HepG2 (cell line): ENCODE results near the gene ABHD2. TPM values are rescaled to one million over a fixed set of nuclear protein-coding genes. Genes with fewer than 3 reads are reported as not detected.

Experiments
- BCL6 ChIP-seq: IDR thresholded peaks from 2 replicates; pipeline ENCODE4 v1.6.1; 2016; ENCODE audit warnings: missing genetic modification reagents, missing compliant biosample characterization
- KAT2B ChIP-seq: fragments of 150-350 bp; IDR thresholded peaks from 2 replicates; pipeline ENCODE4 v1.6.1; 2014; ENCODE audit warnings: low read depth, low read length, borderline replicate concordance
- MEIS2 ChIP-seq: sonication (generic); formaldehyde crosslinking; IDR thresholded peaks from 2 replicates; pipeline ENCODE4 v1.9.0; 2021; ENCODE audit warnings: mild to moderate bottlenecking, missing genetic modification reagents
- POLR2AphosphoS5 ChIP-seq: IDR thresholded peaks from 2 replicates; pipeline ENCODE4 v1.6.1; 2012; ENCODE audit warnings: low read depth, low read length
- RCOR2 ChIP-seq: IDR thresholded peaks from 2 replicates; pipeline ENCODE4 v1.6.1; 2016; ENCODE audit warnings: missing biosample characterization, missing genetic modification reagents
- SMARCC2 ChIP-seq: fragments of 450-650 bp; IDR thresholded peaks from 2 replicates; pipeline ENCODE4 v1.6.1; 2017; ENCODE audit warnings: antibody characterized with exemption, mild to moderate bottlenecking
- SPEN ChIP-seq: sonication (generic); formaldehyde crosslinking; IDR thresholded peaks from 2 replicates; pipeline ENCODE4 v1.5.1; 2020; ENCODE audit warnings: low read depth, mild to moderate bottlenecking, missing genetic modification reagents
- ZNF224 ChIP-seq: sonication (generic); formaldehyde crosslinking; IDR thresholded peaks from 2 replicates; pipeline ENCODE4 v1.5.0; 2020; ENCODE audit warnings: mild to moderate bottlenecking, missing genetic modification reagents
- ZNF460 ChIP-seq: sonication (generic); formaldehyde crosslinking; IDR thresholded peaks from 2 replicates; pipeline ENCODE4 v1.5.1; 2020; ENCODE audit warnings: missing genetic modification reagents, mild to moderate bottlenecking, borderline replicate concordance
- ZNF484 ChIP-seq: sonication (generic); formaldehyde crosslinking; IDR thresholded peaks from 2 replicates; pipeline ENCODE4 v1.5.1; 2020; ENCODE audit warnings: mild to moderate bottlenecking, low read depth, missing genetic modification reagents, borderline replicate concordance
- ZNF530 ChIP-seq: sonication (generic); formaldehyde crosslinking; IDR thresholded peaks from 2 replicates; pipeline ENCODE4 v1.5.0; 2020; ENCODE audit warnings: low read depth, mild to moderate bottlenecking, missing genetic modification reagents
- polyA plus RNA-seq, 8 experiments: library from polyadenylated mRNA; depleted of rRNA in 3 of 8; stranded (reverse) in 7 of 8; unstranded in 1 of 8; fragments of >200 nt; fragmentation: Illumina TruSeq in 4 of 8; extraction: Trizol in 4 of 8; gene quantifications; 2 replicates each; pipeline versions ENCODE4 v1.2.1 to v1.2.3, GENCODE V29; 2011 to 2016; ENCODE audit warnings: low read depth in 4 of 8, missing spikeins in 1 of 8, mixed read lengths in 1 of 8; ENCODE audit not compliant: insufficient read depth in 1 of 8
- total RNA-seq, 5 experiments: library from RNA; depleted of rRNA; stranded (reverse); fragments of >200 nt; fragmentation: Illumina TruSeq; extraction: Trizol; gene quantifications; 2 replicates each; pipeline ENCODE4 v1.2.3, GENCODE V29; 2016; ENCODE audit warnings: low read depth in 1 of 5
- TF ChIP-seq, protein P1 (sequence below): sonication (generic); formaldehyde crosslinking; IDR thresholded peaks from 2 replicates; pipeline ENCODE4 v1.4.0; 2020; ENCODE audit warnings: mild to moderate bottlenecking, missing genetic modification reagents, borderline replicate concordance
- TF ChIP-seq, protein P2 (sequence below): sonication (generic); formaldehyde crosslinking; IDR thresholded peaks from 2 replicates; pipeline ENCODE4 v1.4.0; 2020; ENCODE audit warnings: missing genetic modification reagents
- TF ChIP-seq, protein P3 (sequence below): sonication (generic); formaldehyde crosslinking; IDR thresholded peaks from 2 replicates; pipeline ENCODE4; 2020; ENCODE audit warnings: missing genetic modification reagents, mild to moderate bottlenecking, borderline replicate concordance
- TF ChIP-seq, protein P4 (sequence below): sonication (generic); formaldehyde crosslinking; IDR thresholded peaks from 2 replicates; pipeline ENCODE4 v1.4.0; 2020; ENCODE audit warnings: missing genetic modification reagents, mild to moderate bottlenecking, borderline replicate concordance

Gene ABHD2
- total and polyA plus RNA-seq, 2 of the 13 experiments (the other 11 are each of a cell fraction or from before 2014, with no cell fraction given), result 14.8 to 22.4 TPM

DNA sequence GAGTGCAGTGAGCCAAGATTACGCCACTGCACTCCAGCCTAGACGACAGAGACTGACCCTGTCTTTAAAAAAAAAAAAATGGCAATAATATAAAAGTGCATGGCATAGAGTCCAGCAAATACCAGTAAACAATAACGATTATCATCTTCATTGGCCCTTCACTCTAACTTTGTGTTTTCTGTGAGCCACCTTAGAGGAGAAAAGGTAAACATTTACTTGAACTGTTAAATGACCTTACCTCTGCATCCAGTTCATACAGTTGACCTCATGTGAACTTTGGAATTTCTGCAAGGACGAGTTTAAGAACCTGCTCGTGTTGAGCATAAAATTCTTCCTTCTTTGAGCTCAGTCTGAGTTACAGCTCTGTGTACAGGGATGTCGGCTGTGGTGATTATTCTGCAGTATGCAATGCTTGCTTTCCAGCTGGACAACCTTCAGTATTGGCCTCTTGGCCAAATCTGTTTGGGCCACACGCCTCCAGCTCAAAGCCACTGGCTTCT lies 76.5 kb downstream of the ABHD2 start (continued):
- TF ChIP-seq MEIS2 (CRISPR knock-in tag), result no peak
- no peak for TF ChIP-seq ZNF530 (CRISPR knock-in tag)
- TF ChIP-seq RCOR2, result peak; percentile 63; the same call in 1 of the 2 replicates
- TF ChIP-seq, protein P1, sequence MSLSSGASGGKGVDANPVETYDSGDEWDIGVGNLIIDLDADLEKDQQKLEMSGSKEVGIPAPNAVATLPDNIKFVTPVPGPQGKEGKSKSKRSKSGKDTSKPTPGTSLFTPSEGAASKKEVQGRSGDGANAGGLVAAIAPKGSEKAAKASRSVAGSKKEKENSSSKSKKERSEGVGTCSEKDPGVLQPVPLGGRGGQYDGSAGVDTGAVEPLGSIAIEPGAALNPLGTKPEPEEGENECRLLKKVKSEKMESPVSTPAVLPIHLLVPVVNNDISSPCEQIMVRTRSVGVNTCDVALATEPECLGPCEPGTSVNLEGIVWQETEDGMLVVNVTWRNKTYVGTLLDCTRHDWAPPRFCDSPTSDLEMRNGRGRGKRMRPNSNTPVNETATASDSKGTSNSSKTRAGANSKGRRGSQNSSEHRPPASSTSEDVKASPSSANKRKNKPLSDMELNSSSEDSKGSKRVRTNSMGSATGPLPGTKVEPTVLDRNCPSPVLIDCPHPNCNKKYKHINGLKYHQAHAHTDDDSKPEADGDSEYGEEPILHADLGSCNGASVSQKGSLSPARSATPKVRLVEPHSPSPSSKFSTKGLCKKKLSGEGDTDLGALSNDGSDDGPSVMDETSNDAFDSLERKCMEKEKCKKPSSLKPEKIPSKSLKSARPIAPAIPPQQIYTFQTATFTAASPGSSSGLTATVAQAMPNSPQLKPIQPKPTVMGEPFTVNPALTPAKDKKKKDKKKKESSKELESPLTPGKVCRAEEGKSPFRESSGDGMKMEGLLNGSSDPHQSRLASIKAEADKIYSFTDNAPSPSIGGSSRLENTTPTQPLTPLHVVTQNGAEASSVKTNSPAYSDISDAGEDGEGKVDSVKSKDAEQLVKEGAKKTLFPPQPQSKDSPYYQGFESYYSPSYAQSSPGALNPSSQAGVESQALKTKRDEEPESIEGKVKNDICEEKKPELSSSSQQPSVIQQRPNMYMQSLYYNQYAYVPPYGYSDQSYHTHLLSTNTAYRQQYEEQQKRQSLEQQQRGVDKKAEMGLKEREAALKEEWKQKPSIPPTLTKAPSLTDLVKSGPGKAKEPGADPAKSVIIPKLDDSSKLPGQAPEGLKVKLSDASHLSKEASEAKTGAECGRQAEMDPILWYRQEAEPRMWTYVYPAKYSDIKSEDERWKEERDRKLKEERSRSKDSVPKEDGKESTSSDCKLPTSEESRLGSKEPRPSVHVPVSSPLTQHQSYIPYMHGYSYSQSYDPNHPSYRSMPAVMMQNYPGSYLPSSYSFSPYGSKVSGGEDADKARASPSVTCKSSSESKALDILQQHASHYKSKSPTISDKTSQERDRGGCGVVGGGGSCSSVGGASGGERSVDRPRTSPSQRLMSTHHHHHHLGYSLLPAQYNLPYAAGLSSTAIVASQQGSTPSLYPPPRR, result peak; percentile 64; the same call in 1 of the 2 replicates
- TF ChIP-seq SPEN (CRISPR knock-in tag), result no peak
- TF ChIP-seq, protein P2, sequence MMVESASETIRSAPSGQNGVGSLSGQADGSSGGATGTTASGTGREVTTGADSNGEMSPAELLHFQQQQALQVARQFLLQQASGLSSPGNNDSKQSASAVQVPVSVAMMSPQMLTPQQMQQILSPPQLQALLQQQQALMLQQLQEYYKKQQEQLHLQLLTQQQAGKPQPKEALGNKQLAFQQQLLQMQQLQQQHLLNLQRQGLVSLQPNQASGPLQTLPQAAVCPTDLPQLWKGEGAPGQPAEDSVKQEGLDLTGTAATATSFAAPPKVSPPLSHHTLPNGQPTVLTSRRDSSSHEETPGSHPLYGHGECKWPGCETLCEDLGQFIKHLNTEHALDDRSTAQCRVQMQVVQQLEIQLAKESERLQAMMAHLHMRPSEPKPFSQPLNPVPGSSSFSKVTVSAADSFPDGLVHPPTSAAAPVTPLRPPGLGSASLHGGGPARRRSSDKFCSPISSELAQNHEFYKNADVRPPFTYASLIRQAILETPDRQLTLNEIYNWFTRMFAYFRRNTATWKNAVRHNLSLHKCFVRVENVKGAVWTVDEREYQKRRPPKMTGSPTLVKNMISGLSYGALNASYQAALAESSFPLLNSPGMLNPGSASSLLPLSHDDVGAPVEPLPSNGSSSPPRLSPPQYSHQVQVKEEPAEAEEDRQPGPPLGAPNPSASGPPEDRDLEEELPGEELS (CRISPR knock-in tag), result peak; percentile 63
- TF ChIP-seq ZNF484 (CRISPR knock-in tag), result no peak
- TF ChIP-seq, protein P3, sequence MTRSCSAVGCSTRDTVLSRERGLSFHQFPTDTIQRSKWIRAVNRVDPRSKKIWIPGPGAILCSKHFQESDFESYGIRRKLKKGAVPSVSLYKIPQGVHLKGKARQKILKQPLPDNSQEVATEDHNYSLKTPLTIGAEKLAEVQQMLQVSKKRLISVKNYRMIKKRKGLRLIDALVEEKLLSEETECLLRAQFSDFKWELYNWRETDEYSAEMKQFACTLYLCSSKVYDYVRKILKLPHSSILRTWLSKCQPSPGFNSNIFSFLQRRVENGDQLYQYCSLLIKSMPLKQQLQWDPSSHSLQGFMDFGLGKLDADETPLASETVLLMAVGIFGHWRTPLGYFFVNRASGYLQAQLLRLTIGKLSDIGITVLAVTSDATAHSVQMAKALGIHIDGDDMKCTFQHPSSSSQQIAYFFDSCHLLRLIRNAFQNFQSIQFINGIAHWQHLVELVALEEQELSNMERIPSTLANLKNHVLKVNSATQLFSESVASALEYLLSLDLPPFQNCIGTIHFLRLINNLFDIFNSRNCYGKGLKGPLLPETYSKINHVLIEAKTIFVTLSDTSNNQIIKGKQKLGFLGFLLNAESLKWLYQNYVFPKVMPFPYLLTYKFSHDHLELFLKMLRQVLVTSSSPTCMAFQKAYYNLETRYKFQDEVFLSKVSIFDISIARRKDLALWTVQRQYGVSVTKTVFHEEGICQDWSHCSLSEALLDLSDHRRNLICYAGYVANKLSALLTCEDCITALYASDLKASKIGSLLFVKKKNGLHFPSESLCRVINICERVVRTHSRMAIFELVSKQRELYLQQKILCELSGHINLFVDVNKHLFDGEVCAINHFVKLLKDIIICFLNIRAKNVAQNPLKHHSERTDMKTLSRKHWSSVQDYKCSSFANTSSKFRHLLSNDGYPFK, result no peak
- TF ChIP-seq, protein P4, sequence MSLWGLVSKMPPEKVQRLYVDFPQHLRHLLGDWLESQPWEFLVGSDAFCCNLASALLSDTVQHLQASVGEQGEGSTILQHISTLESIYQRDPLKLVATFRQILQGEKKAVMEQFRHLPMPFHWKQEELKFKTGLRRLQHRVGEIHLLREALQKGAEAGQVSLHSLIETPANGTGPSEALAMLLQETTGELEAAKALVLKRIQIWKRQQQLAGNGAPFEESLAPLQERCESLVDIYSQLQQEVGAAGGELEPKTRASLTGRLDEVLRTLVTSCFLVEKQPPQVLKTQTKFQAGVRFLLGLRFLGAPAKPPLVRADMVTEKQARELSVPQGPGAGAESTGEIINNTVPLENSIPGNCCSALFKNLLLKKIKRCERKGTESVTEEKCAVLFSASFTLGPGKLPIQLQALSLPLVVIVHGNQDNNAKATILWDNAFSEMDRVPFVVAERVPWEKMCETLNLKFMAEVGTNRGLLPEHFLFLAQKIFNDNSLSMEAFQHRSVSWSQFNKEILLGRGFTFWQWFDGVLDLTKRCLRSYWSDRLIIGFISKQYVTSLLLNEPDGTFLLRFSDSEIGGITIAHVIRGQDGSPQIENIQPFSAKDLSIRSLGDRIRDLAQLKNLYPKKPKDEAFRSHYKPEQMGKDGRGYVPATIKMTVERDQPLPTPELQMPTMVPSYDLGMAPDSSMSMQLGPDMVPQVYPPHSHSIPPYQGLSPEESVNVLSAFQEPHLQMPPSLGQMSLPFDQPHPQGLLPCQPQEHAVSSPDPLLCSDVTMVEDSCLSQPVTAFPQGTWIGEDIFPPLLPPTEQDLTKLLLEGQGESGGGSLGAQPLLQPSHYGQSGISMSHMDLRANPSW (CRISPR knock-in tag), result no peak
- peak; percentile 45; the same call in 1 of the 2 replicates for TF ChIP-seq BCL6
- TF ChIP-seq SMARCC2, result no peak
- TF ChIP-seq ZNF460 (CRISPR knock-in tag), result no peak
- TF ChIP-seq KAT2B, result no peak
- TF ChIP-seq POLR2AphosphoS5, result no peak
- TF ChIP-seq ZNF224 (CRISPR knock-in tag), result no peak
